Measurements from ENCODE around the gene CTSZ. TPM values are rescaled to one million over a fixed set of nuclear protein-coding genes. Genes with fewer than 3 reads are reported as not detected.
"Not testable (repeated sequence)": the region's sequence is repeated elsewhere in the genome, so short reads cannot be mapped to it uniquely, and the experiment has no call there.

Gene CTSZ
- total and polyA plus RNA-seq, 2 donors from 2014 or later = 200 to 234 TPM

DNA sequence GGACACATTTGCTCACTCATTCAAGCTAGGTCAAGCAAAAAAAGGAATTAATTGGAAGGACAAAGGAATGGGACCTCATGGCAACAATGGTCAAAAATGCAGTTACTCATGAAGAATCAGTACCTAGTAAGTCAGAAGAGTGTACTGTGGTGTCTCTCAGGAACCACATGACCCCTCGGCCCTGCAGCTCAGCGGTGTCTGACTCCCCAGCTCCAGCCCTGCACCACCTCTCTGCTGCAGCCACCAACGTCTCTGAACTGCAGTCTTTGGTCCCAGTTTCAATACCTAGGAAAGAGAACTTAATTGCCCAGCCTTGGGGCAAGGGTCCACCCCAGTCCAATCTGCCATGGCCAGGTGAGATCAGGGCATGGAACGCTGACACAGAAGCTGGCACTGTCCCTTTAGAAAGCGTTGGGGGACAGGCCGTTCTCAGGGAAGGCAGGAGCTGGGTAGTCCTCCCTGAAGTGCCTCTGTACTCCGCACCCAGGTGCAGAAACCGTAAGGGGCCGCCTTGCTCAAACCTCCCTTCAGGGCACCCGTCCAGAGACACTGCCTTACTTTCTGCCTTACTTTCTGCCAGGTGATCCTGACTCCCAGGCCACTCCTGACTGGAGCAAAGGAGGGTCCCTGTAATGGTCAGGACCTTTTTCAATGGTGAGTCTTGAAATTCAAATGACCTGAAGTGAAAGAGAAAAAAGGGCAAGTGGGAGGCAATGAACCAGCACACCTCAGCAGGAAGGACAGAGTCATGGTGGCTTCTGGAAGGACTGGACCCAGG lies 39.2 kb downstream of the CTSZ start:
- H3K4me3 ChIP-seq (ENCODE audit: low read length in 3 of 3) = no peak overlapping the region
- intact Hi-C loops (cut with DNase I) = no loop called here
- FAIRE-seq (no peak), DNase-seq (no peak)
- H3K27ac ChIP-seq (ENCODE audit: low read depth in 2 of 2, low read length in 2 of 2) = no peak overlapping the region
- peaks cover 0 to 5% (median 0%) of the 10 kb centered on the region in 3 donors for H3K9me3 ChIP-seq (ENCODE audit: control insufficient read depth in 2 of 3, insufficient read depth in 1 of 3, low read length in 3 of 3)
- no peaks in the 10 kb centered on the region for H3K36me3 ChIP-seq (ENCODE audit: control insufficient read depth in 2 of 3, insufficient read depth in 3 of 3, low read length in 3 of 3)
- no peak for TF ChIP-seq CTCF (IDR thresholded peaks at IDR 0.05; ENCODE audit: borderline replicate concordance, extremely low read depth, insufficient read depth)
- no peak overlapping the region for H3K9ac ChIP-seq (ENCODE audit: low read length in 3 of 3)
- no peaks in the 10 kb centered on the region for H3K27me3 ChIP-seq (ENCODE audit: control insufficient read depth, insufficient read depth, low read length)
- no peaks in the 10 kb centered on the region for H3K4me1 ChIP-seq (ENCODE audit: control insufficient read depth in 2 of 3, insufficient read depth in 2 of 3, low read depth in 1 of 3, low read length in 3 of 3)

DNA sequence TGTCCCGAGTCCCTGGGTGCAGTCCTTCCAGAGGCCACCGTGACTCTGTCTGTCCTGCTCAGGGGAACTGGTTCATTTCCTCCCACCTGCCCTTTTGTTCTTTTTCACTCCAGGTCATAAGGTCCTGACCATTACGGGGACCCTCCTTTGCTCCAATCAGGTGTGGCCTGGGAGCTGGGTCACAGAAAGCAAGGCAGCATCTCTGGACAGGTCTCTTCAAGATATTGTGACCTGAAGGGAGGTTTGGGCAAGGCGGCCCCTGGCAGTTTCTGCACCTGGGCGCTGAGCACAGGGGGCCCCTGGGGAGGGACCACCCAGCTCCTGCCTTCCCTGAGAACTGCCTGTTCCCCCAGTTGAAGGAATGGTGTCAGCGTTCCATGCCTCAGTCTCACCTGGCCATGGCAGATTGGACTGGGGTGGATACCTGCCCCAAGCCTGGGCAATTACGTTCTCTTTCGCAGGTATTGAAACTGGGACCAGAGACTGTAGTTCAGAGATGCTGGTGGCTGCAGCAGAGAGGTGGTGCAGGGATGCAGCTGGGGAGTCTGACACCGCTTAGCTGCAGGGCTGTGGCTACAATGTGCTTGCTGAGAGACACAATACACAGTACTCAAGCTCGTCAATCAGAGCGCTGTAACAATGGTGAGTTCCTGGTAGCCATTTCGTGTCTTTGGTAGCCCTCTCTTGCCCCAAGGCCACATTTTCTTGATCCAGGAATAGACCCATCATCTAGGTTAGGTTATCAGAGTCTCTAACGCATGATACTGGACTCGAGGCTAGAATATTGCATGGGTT lies 41.6 kb downstream of the CTSZ start:
- Histone ChIP-seq H3K4me3 (ENCODE audit: low read length in 3 of 3) (no peak overlapping the region), H3K27me3 (ENCODE audit: control insufficient read depth, insufficient read depth, low read length) (no peaks in the 10 kb centered on the region), H3K9ac (ENCODE audit: low read length in 3 of 3) (no peak overlapping the region), H3K36me3 (ENCODE audit: control insufficient read depth in 2 of 3, insufficient read depth in 3 of 3, low read length in 3 of 3) (no peaks in the 10 kb centered on the region), H3K9me3 (ENCODE audit: control insufficient read depth in 2 of 3, insufficient read depth in 1 of 3, low read length in 3 of 3) (peaks cover 0 to 5% (median 0%) of the 10 kb centered on the region in 3 donors), H3K27ac (ENCODE audit: low read depth in 2 of 2, low read length in 2 of 2) (no peak overlapping the region), H3K4me1 (ENCODE audit: control insufficient read depth in 2 of 3, insufficient read depth in 2 of 3, low read depth in 1 of 3, low read length in 3 of 3) (no peaks in the 10 kb centered on the region)
- FAIRE-seq (no peak), DNase-seq (no peak)
- intact Hi-C loops (cut with DNase I) = no loop called here
- no peak for TF ChIP-seq CTCF (IDR thresholded peaks at IDR 0.05; ENCODE audit: borderline replicate concordance, extremely low read depth, insufficient read depth)

DNA sequence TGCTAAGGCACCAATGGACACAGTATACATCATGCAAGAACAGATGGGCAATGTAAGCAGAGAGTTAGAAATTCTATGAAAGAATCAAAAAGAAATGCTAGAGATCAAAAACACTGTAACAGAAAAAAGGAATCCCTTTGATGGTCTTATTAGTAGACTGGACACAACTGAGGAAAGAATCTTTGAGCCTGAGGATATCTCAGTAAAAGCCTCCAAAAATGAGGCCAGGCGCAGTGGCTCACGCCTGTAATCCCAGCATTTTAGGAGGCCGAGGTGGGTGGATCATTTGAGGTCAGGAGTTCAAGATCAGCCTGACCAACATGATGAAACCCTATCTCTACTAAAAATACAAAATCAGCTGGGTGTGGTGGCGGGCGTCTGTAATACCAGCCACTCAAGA lies 43.1 kb downstream of the CTSZ start:
- H3K4me1 ChIP-seq (ENCODE audit: control insufficient read depth in 2 of 3, insufficient read depth in 2 of 3, low read depth in 1 of 3, low read length in 3 of 3); H3K27me3 ChIP-seq (ENCODE audit: control insufficient read depth, insufficient read depth, low read length); H3K36me3 ChIP-seq (ENCODE audit: control insufficient read depth in 2 of 3, insufficient read depth in 3 of 3, low read length in 3 of 3); FAIRE-seq; H3K9me3 ChIP-seq (ENCODE audit: control insufficient read depth in 2 of 3, insufficient read depth in 1 of 3, low read length in 3 of 3); intact Hi-C loops (cut with DNase I); DNase-seq; H3K27ac ChIP-seq (ENCODE audit: low read depth in 2 of 2, low read length in 2 of 2); H3K4me3 ChIP-seq (ENCODE audit: low read length in 3 of 3); H3K9ac ChIP-seq (ENCODE audit: low read length in 3 of 3): not testable (repeated sequence)

DNA sequence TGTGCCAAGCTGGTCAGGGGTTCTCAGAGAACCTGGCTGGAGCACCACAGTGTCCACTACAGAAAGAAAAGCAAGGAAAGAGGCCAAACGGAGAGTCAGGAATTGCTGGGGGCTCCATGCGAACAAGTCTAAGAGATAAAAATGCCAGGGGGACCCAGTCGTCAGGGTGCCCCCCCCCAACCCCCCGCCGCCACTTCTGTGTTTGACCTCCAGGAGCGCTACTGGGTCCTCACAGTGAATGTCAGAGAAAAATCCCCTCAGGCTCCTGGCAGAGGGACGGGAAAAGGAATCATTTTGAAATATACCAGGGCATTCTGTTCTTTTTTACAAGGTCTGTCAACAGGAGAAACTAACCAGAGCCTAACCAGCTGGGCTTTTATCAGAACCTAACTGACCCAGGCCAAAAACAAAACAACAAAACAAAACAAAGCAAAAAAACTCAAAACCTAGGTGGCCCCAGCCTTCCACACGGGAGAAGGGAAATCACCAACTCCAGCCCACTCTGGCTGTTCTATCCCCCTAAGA lies 43.9 kb downstream of the CTSZ start:
- H3K9ac ChIP-seq (ENCODE audit: low read length in 3 of 3) = no peak overlapping the region

More for the DNA sequence above, 43.9 kb downstream of the CTSZ start:
- H3K4me3 ChIP-seq (ENCODE audit: low read length in 3 of 3) = no peak overlapping the region
- no peaks in the 10 kb centered on the region for H3K36me3 ChIP-seq (ENCODE audit: control insufficient read depth in 2 of 3, insufficient read depth in 3 of 3, low read length in 3 of 3)
- no peak overlapping the region for H3K27ac ChIP-seq (ENCODE audit: low read depth in 2 of 2, low read length in 2 of 2)
- no peaks in the 10 kb centered on the region for H3K9me3 ChIP-seq (ENCODE audit: control insufficient read depth in 2 of 3, insufficient read depth in 1 of 3, low read length in 3 of 3)
- no peaks in the 10 kb centered on the region for H3K4me1 ChIP-seq (ENCODE audit: control insufficient read depth in 2 of 3, insufficient read depth in 2 of 3, low read depth in 1 of 3, low read length in 3 of 3)
- TF ChIP-seq CTCF (IDR thresholded peaks at IDR 0.05; ENCODE audit: borderline replicate concordance, extremely low read depth, insufficient read depth) = no peak
- intact Hi-C loops (cut with DNase I) = no loop called here
- H3K27me3 ChIP-seq (ENCODE audit: control insufficient read depth, insufficient read depth, low read length) = no peaks in the 10 kb centered on the region
- no peak for DNase-seq
- no peak for FAIRE-seq
